ENCODE results near the gene ADCY2. TPM values are rescaled to one million over a fixed set of nuclear protein-coding genes. Genes with fewer than 3 reads are reported as not detected.
A peak's percentile ranks its signal among the peaks of the same experiment; 100 is the strongest.

ADCY2 gene
- total RNA-seq, 2 donors from 2014 or later, result 0.52 to 2.3 TPM

DNA sequence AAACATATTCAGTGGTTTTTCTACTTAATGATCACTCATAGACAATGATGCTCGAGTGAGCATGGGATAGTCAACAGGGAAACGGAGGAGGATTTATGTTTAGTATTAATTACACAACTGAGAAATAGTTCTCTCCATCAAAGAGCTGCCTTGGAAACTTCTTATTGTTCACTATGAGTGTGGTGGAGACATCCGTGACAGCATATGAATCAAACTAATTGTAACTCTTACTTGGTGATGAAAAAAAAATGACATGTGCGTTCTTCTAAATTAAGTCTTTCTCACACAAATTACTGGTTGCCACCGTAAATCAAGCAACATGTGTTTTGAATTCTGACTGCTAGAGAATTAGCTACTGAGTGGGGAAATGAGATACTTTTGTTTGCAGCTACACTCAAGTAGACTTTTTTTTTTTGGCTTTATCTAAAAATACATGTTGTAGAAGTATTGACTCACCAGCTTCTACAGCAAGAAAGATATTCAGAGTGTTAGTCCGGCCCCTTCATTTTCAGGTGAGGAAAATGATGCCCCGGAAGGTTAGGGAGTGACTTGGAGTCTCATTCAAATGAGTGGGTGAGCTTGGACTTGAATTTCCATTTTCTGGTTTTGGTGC, 275.5 kb downstream of the ADCY2 start:
- intact Hi-C loops (cut with DNase I, micrococcal nuclease), result no loop called here
- no peak for ATAC-seq

DNA sequence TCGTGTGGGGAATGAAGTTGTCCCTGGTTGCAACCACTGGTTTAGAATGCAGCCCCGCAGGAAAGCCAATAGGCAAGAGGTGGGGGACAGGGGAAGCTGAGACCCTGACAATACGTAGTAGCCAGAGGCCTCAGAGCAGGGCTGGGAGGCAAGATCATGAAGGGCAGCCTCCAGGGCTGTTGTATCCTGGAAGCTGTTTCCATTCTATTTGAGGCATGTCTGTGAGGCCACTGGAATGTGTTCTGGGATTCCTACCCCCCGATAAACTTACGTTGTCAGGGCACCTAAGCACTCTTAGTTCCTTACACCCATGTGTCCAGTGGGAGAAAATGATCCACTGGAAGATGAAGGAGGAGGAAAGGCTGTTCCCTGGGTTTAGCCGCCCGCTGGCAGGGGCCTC, 277.7 kb downstream of the ADCY2 start:
- no peak for DNase-seq
- intact Hi-C loops (cut with DNase I, micrococcal nuclease), result no loop called here
- ATAC-seq, result no peak

More for the DNA sequence above, 275.5 kb downstream of the ADCY2 start:
- DNase-seq, result no peak

DNA sequence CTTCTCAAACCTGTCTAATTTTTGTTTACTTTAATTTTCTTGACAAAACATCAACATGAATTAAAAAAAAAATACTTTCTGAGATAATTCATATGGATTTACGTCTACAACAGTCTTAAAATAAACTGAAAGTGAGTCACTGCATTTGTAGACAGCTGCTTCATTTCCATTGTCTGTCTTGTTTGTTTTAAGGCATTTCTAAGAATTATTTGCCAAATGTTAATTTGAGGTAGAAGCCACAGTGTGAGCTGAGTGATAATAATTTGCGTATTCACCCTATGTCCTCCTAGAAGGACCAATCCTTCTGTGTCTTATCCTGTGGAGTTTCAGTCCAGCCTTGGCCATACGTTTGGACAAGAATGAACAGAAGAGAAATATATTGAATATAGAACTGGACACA, 280.5 kb downstream of the ADCY2 start:
- ATAC-seq, result no peak
- intact Hi-C loops (cut with DNase I, micrococcal nuclease), result no loop called here
- no peak for DNase-seq

DNA sequence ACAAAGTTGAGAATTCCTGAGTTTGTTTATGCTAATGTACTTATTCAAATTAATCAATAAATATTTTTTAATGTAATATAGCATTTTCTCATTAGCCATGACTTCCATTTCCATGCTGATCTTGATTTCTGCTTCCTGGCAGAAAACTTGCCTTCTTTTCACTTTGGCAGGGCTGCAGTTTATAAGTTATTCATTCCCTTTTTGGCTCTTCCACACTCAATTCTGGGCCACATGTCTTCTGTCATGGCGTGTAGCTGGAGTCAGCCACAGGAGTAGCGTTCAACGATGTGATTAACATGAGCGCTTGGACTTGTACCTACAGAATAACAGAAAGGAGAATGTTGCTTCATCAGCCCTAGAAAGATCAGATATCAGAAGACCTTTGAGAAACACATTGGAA, 282.1 kb downstream of the ADCY2 start:
- intact Hi-C loops (cut with DNase I, micrococcal nuclease), result no loop called here
- no peak for ATAC-seq
- no peak for DNase-seq

DNA sequence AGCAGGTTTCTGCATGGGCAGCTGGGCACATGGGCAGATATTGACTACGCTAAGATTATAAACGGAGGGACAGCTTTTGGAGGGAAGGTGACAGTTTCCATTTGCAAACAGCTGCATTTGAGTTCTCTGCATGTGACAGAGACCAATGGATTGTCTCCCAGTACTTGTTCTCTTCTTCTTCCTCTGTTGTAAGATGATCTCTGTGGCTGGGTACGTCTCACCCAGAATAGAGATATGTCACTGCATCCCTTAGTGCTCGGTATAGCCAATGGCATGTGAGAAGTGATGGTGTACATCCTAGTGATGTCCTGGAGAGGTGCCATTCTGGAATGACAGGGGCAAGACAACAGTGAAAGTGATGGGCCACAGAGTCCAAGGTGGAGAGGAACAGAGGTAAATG, 283.7 kb downstream of the ADCY2 start:
- intact Hi-C loops (cut with DNase I, micrococcal nuclease), result no loop called here
- DNase-seq (no peak), ATAC-seq (no peak)

DNA sequence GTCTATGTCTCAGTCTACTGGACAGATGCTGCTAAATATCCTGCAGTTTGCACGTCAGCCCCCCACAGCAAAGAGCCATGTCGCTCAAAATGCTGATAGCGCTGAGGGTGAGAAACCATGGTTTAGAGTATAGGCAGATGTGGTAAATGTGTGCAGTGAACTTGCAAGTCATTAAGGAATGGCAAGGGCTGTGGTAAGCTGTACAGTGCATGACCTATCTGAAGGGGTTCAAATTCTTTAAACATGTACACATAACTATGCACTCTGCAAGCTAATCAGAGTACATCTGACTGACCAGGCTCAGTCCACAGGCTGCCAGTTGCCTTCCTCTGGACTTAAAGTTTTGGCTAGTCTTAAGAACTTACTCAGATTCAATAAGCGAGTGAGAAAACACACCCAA, 284.3 kb downstream of the ADCY2 start:
- intact Hi-C loops (cut with DNase I, micrococcal nuclease), result no loop called here
- DNase-seq (no peak), ATAC-seq (no peak)

DNA sequence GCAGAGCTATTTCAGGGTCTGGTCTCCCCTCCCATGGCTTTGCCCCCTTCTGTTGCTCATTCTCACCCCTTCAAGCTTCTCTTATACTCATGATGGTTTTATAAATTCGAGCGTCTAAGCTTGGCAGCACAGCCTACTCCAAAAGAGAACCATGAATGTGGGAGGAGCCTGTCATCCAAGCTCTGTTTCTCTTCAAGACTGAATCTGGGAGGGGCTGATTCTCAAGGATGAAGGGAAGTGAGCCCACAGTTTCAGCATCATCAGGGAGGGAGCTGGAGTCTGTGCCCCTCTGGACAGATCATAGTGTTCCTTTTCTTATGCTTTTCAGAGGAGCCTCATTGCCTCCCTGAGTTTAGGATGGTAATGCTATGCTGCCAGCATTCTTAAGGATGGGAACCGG, 286.4 kb downstream of the ADCY2 start:
- no peak for ATAC-seq
- intact Hi-C loops (cut with DNase I, micrococcal nuclease), result no loop called here
- DNase-seq, result peak in 1 of 2 donors; percentile 36

DNA sequence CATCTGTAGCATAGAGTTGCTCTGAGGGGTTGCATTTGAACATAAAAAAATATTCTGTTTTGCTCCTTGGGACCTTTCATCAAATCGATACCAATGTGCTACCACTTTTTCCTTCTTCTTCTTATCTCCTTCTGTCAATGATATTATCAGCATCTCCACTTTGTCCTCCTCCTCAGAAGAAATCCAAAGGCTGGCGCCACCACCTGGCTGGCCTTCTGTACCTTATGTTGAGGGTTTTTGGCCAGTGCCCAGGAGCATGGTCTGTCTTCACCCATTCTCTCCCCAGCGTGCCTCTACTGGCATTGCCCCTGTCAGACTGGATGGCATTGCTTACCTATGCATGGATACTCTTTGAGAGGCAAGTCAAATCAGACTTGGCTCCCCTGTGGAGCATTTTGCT, 287.8 kb downstream of the ADCY2 start:
- intact Hi-C loops (cut with DNase I, micrococcal nuclease), result no loop called here
- no peak for ATAC-seq
- no peak for DNase-seq

DNA sequence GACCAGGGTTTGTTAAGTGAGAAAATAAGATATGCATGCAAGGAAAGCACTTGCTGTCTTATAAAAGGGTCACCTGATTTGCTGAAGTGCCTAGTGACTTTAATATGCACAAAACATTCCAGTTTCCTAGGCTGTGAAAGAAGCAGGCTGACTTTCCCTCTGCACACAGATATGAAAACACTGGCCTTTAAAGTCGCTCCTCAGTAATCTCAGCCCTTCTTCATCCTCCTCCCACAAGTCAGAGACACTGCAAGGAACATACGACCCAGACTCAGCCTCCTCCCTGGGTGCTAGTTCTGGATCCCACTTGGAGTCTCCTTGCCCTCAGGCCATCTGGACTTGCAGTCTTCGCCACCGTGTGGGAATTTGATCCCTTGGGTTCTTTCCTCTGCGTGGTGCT, 288.9 kb downstream of the ADCY2 start:
- no peak for ATAC-seq
- intact Hi-C loops (cut with DNase I, micrococcal nuclease), result no loop called here

DNA sequence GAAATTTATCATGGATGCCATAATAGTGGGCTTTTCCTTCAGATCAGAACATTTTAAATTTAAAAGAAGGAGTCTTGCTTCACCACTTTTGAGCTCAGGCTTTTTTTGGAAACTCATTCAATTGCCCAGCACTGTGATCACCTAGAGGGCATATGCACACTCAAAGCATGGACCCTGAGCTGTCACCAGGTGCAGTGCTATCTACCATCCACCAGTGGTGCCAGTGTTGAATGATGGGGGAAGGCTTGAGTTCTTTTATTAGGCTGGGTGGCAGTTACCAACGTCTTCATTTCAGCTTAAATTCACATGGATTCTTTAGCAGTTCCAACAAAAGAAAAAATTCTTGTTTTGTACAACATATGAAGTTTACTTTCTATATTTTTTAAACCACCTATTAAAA, 290.9 kb downstream of the ADCY2 start:
- no peak for ATAC-seq
- intact Hi-C loops (cut with DNase I, micrococcal nuclease), result no loop called here
- no peak for DNase-seq

More for the DNA sequence above, 288.9 kb downstream of the ADCY2 start:
- no peak for DNase-seq

DNA sequence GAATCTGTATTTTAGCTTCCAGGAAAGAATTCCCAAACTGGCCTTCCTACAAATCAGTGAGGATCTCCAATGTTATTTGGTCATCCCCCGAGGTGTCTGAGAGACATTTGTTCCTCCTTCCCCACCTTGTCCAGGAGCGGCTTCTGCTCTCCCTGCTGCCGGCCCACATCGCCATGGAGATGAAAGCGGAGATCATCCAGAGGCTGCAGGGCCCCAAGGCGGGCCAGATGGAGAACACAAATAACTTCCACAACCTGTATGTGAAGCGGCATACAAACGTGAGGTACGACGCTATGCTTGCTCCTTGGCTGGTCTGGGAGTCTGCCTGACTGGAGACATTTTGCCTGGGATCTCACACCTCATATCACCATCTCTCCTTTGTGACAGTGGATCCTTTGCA, 294.6 kb downstream of the ADCY2 start:
- intact Hi-C loops (cut with DNase I, micrococcal nuclease), result no loop called here
- ATAC-seq, result no peak

DNA sequence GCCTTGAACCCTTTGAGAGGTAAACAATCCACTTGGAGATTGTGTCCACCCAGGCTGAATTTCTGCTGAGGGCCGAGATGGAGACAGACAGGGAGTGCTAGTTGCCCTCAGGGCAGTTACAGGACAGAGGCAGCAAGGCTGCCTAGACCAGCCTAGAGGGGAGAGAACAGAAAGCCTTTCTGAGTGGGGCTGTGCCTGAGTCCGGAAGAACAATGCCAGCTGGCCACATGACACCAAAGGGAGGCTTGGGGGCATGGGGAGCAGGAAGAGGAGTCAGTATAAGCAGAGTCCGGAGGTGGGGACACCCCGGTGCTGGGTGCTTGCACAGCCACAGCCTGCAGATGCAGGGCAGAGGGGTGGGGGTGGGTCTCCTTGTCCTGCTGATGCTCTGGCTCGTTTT, 309.3 kb downstream of the ADCY2 start:
- intact Hi-C loops (cut with DNase I, micrococcal nuclease), result no loop called here

More for the DNA sequence above, 294.6 kb downstream of the ADCY2 start:
- no peak for DNase-seq

DNA sequence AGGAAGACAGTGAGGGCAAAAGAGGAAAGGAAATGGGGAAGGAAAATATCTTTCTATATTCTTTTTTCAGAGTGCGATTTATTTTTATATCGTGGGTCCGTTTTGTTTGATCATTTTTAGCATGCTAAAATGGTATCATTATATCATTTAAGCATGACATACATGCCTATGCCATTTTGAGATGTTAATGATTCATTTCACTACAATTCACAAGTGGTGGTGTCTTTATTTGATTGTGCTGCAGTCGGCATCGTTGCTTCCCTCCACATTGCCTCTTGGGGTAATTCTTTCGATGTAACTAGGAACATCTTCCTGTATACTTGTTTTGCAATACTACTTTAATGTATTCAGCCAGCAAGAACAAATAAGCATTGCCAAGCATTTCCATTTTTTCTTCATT, 309.8 kb downstream of the ADCY2 start:
- DNase-seq (no peak), ATAC-seq (no peak)
- intact Hi-C loops (cut with DNase I, micrococcal nuclease), result no loop called here

More for the DNA sequence above, 309.3 kb downstream of the ADCY2 start:
- DNase-seq (no peak), ATAC-seq (no peak)

DNA sequence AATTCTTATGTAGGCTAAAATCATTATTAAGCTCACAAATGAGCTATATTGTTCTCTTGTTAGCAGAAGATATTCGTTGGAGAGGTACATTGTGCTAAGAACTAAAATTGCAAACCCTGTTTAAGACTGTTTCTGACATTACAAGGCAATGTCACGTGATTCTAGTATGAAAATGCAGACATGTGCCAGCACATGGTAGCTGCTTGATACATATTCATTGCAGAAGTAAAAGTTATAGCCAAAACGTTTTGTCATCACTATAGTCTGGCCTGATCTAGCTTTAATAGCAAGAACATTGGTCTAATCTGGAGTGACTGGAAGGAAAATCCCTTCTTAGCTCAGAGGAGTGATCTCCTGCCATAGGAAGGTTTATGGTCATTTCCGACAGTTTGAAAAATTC, 310.3 kb downstream of the ADCY2 start:
- intact Hi-C loops (cut with DNase I, micrococcal nuclease), result no loop called here
- ATAC-seq (no peak), DNase-seq (no peak)

DNA sequence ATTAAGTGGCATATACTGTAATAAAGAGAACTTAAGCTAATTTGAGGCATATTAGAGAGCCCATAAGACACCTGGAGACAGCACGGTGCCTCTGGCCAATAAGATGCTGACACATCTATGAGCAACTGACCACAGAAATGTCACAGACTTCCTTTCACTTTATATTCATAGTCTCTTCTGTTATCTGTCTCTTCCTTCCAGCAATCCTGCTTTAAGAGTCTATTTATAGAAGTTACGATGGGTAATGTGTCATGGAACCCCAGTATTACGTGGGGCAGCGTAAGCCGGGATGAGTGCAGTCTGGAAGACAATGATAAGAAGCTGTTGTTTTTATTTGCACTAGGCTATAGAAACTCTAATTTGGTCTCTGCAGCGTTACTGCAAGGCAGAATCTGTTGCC, 318.2 kb downstream of the ADCY2 start:
- intact Hi-C loops (cut with DNase I, micrococcal nuclease), result no loop called here
- ATAC-seq (no peak), DNase-seq (no peak)

DNA sequence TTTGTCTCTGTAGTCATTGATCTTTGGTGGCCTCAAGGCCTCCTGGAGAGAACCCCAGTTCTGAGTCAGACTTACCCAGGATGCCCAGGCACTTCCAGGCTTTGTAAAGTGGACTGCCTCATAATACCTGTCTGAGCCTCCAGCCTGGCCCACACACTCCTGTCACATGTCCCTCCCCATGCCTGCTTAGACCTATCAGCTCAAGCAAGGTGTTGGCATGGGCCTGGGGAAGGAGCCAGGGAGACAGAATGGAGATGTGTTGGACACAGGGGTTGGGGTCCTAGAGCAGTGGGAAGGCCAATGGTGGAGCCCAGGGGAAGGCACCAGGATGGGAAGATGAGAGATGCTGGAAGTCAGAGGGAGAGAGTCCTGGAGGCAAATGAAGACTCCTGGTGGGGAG, 318.8 kb downstream of the ADCY2 start:
- ATAC-seq (no peak), DNase-seq (no peak)
- intact Hi-C loops (cut with DNase I, micrococcal nuclease), result no loop called here

DNA sequence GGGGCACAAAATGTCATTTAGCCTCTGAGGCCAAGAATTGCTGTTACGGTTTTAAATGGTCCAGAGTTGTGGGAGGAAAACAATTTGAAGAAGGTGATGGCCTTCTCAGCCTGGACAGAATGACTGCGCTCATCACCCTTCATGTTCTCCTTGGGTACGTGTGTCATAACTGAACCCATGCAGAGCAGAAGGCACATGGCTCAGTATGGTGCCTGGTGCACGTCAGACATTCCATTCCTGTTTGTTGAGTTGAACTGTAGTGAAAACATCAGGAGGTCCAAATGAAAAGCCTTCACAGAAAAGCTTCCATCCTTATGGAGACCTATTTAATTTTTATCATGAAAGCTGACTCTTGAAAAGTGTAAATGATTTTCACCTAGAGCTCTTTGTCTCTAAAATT, 321.8 kb downstream of the ADCY2 start:
- no peak for ATAC-seq
- intact Hi-C loops (cut with DNase I, micrococcal nuclease), result no loop called here
- DNase-seq, result no peak

DNA sequence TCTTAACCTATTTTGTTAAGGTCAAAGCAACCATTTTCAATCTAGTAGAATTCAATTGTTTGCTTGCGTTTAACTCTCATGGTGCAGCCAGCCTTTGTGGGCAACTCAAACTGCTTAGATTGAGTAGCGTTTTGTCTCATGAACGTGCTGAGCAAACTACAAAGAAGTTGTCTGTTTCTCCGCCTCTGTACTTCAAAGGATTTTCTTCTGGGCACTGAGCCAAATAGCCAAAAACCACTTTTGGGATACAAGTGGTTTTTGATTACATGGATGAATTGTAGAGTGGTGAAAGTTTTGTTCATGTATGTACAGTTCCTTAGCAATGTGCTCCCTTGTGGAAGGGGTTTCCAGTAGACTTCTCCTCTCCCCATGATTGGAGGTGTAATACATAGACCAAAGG, 332.1 kb downstream of the ADCY2 start:
- no peak for DNase-seq
- no peak for ATAC-seq
- intact Hi-C loops (cut with DNase I, micrococcal nuclease), result no loop called here

DNA sequence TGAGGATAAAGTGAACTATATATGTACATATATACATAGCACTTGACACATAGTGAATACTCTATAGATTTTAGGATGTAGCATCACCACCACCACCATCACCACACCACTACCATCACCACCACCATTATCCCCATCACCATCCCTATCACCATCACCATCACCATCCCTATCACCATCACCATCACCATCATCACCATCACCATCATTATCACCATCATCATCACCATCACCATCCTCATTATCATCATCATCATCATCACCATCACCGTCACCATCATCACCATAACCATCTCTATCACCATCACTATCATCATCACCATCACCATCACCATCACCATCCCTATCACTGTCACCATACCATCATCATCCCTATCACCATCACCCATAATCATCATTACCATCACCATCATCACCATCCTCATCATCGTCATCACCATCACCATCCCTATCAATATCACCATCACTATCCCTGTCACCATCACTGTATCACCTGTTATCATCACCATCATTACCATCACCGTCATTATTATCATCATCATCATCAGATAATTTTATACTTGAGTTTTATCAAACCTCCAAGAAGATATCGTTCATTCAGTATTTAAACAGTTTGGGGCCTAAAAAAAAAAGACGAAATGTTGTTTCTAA, 345.6 kb downstream of the ADCY2 start:
- intact Hi-C loops (cut with DNase I, micrococcal nuclease), result loop anchor here in 1 of 2 donors (10.0 kb wide), 1 partner anchor 337 kb away; no protein-coding TSS in a partner anchor
- no peak for ATAC-seq

DNA sequence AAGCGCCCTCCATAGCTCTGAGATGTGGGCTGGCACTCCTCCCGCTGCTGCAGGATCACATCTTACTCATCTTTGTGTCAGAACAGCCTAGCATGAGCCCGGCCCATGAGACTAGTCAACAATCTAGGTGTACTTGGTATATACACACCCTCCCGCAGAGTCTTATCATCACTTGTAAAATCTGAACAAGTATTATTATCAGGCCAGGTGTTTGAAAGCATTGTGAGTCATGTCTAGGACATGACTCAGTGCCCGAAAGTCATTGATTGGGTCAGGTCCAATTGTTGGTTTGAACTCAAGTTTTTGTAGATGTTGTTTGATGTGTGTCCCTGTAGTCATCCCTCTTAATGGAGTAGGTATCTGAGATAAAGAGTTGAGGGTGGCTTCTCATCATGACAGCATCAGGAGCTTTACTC, 346.3 kb downstream of the ADCY2 start:
- DNase-seq (no peak), ATAC-seq (peak; percentile 42)
- intact Hi-C loops (cut with DNase I, micrococcal nuclease), result loop anchor here in 1 of 2 donors (10.0 kb wide), 1 partner anchor 337 kb away; no protein-coding TSS in a partner anchor

More for the DNA sequence above, 345.6 kb downstream of the ADCY2 start:
- no peak for DNase-seq

Measured in left colon (tissue), 2 donors.